HEK293 (cell line): Measurements from ENCODE around the gene MTHFD1.
A peak's percentile ranks its signal among the peaks of the same experiment; 100 is the strongest.

Source experiments
- CTCF ChIA-PET: fragments of 350-600 bp; formaldehyde crosslinking; extraction: SDS; loops from one replicate; lab custom pipeline; 2021; ENCODE audit warnings: antibody characterized with exemption; lab: Yijun Ruan, JAX
- POLR2A ChIA-PET: fragments of 300-600 bp; formaldehyde crosslinking; extraction: SDS; loops from one replicate; lab custom pipeline; 2020; ENCODE audit warnings: antibody characterized with exemption, inconsistent platforms; lab: Yijun Ruan, JAX
- H3K27ac ChIP-seq: fragments of 200-500 bp; sonication (Bioruptor generic); 2 replicates; pipeline ENCODE4 v1.5.1; 2014; ENCODE audit warnings: low read depth, low read length, control low read depth, inconsistent platforms; ENCODE audit errors: extremely low read depth
- H3K36me3 ChIP-seq, 2 experiments: fragments of 200-500 bp in 1 of 2; sonication (Bioruptor generic) in 1 of 2; 1 replicate in 1 of 2; 2 replicates in 1 of 2; pipeline ENCODE4 v1.5.1; 2014 to 2017; ENCODE audit warnings: inconsistent platforms in 2 of 2, low read length in 2 of 2; ENCODE audit not compliant: control insufficient read depth in 2 of 2, insufficient read depth in 1 of 2
- H3K4me1 ChIP-seq: fragments of 200-500 bp; sonication (Bioruptor generic); 2 replicates; pipeline ENCODE4 v1.5.1; 2014; ENCODE audit warnings: mild to moderate bottlenecking, low read length, inconsistent platforms; ENCODE audit not compliant: control insufficient read depth, insufficient read depth
- H3K4me3 ChIP-seq: 2 replicates; pipeline ENCODE4 v1.5.1; 2011; ENCODE audit warnings: low read depth, mild to moderate bottlenecking, control low read depth, low read length, moderate library complexity
- H3K9me3 ChIP-seq: fragments of 200-500 bp; sonication (Bioruptor generic); 2 replicates; pipeline ENCODE4 v1.5.1; 2014; ENCODE audit warnings: low read depth, low read length, inconsistent platforms; ENCODE audit not compliant: control insufficient read depth, insufficient read depth
- FEZF1 ChIP-seq: fragments of 450-650 bp; formaldehyde crosslinking; IDR thresholded peaks from 2 replicates; pipeline ENCODE4 v1.5.1; 2016; ENCODE audit warnings: missing biosample characterization, missing genetic modification characterization
- KLF9 ChIP-seq: fragments of 450-650 bp; formaldehyde crosslinking; IDR thresholded peaks from 2 replicates; pipeline ENCODE4 v1.5.1; 2016; ENCODE audit warnings: missing biosample characterization, missing genetic modification characterization, low read depth
- OSR2 ChIP-seq: fragments of 450-650 bp; formaldehyde crosslinking; IDR thresholded peaks from 2 replicates; pipeline ENCODE4 v1.5.1; 2016; ENCODE audit warnings: missing biosample characterization, missing genetic modification characterization
- WT1 ChIP-seq: fragments of 450-650 bp; formaldehyde crosslinking; IDR thresholded peaks from 2 replicates; pipeline ENCODE4 v1.5.1; 2016; ENCODE audit warnings: missing biosample characterization, missing genetic modification characterization
- ZBTB48 ChIP-seq: fragments of 450-650 bp; formaldehyde crosslinking; IDR thresholded peaks from 2 replicates; pipeline ENCODE4 v1.5.1; 2016; ENCODE audit warnings: missing biosample characterization, missing genetic modification characterization
- ZIC2 ChIP-seq: fragments of 450-650 bp; formaldehyde crosslinking; IDR thresholded peaks from 2 replicates; pipeline ENCODE4 v1.5.1; 2016; ENCODE audit warnings: missing biosample characterization, missing genetic modification characterization
- ZNF10 ChIP-seq: fragments of 450-650 bp; formaldehyde crosslinking; IDR thresholded peaks from 2 replicates; pipeline ENCODE4 v1.5.1; 2017; ENCODE audit warnings: missing biosample characterization, missing genetic modification characterization
- ZNF140 ChIP-seq: fragments of 450-650 bp; formaldehyde crosslinking; IDR thresholded peaks from 2 replicates; pipeline ENCODE4 v1.5.1; 2016; ENCODE audit warnings: missing biosample characterization, missing genetic modification characterization
- ZNF155 ChIP-seq: fragments of 450-650 bp; formaldehyde crosslinking; IDR thresholded peaks from 2 replicates; pipeline ENCODE4 v1.5.1; 2016; ENCODE audit warnings: missing biosample characterization, missing genetic modification characterization
- ZNF221 ChIP-seq: fragments of 450-650 bp; formaldehyde crosslinking; IDR thresholded peaks from 2 replicates; pipeline ENCODE4 v1.5.1; 2017; ENCODE audit warnings: missing biosample characterization, missing genetic modification characterization, borderline replicate concordance
- ZNF585B ChIP-seq: fragments of 450-650 bp; formaldehyde crosslinking; IDR thresholded peaks from 2 replicates; pipeline ENCODE4 v1.5.1; 2016; ENCODE audit warnings: missing biosample characterization, missing genetic modification characterization
- ZNF701 ChIP-seq: fragments of 450-650 bp; formaldehyde crosslinking; IDR thresholded peaks from 2 replicates; pipeline ENCODE4 v1.5.1; 2016; ENCODE audit warnings: missing biosample characterization, missing genetic modification characterization
- ZNF704 ChIP-seq: fragments of 450-650 bp; formaldehyde crosslinking; IDR thresholded peaks from 2 replicates; pipeline ENCODE4 v1.5.1; 2016; ENCODE audit warnings: missing biosample characterization, missing genetic modification characterization
- ZNF747 ChIP-seq: fragments of 450-650 bp; formaldehyde crosslinking; IDR thresholded peaks from 2 replicates; pipeline ENCODE4 v1.5.1; 2016; ENCODE audit warnings: missing biosample characterization, missing genetic modification characterization
- ZNF830 ChIP-seq: fragments of 450-650 bp; IDR thresholded peaks from 2 replicates; pipeline ENCODE4 v1.5.0; 2018; ENCODE audit warnings: missing biosample characterization, missing genetic modification characterization, low read depth, mild to moderate bottlenecking, moderate library complexity
- TF ChIP-seq, protein P1 (sequence below): fragments of 450-650 bp; formaldehyde crosslinking; IDR thresholded peaks from 2 replicates; pipeline ENCODE4 v1.5.1; 2017; ENCODE audit warnings: missing biosample characterization, missing genetic modification characterization
- TF ChIP-seq, protein P2 (sequence below): fragments of 450-650 bp; formaldehyde crosslinking; IDR thresholded peaks from 2 replicates; pipeline ENCODE4 v1.5.1; 2016; ENCODE audit warnings: missing biosample characterization, missing genetic modification characterization
- TF ChIP-seq, protein P3 (sequence below): fragments of 450-650 bp; formaldehyde crosslinking; IDR thresholded peaks from 2 replicates; pipeline ENCODE4 v1.5.1; 2016; ENCODE audit warnings: missing biosample characterization, missing genetic modification characterization

The MTHFD1 gene

DNA sequence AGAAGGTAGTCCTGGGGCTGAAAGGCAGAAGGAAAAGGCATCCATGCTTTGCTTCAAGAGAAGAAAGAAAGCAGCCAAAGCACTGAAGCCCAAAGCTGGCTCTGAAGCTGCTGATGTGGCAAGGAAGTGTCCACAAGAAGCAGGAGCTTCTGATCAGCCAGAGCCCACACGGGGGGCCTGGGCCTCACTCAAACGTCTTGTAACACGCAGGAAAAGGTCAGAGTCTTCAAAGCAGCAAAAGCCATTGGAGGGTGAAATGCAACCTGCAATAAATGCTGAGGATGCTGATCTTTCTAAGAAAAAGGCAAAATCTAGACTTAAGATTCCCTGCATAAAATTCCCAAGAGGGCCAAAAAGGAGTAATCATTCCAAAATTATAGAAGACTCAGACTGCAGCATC is 80.3 kb downstream of the MTHFD1 start:
- ChIA-PET POLR2A (interaction anchor here (0.6 kb wide), 1 partner anchor 191 kb away, joined by 3 read pairs; no protein-coding TSS in a partner anchor), CTCF (interaction anchor here (1.0 kb wide), 1 partner anchor 125 kb away, joined by 4 read pairs; no protein-coding TSS in a partner anchor)
- Histone ChIP-seq H3K4me1 (peaks cover 12% of the 10 kb centered on the region; the same call in 1 of the 2 replicates), H3K36me3 (no peaks in the 10 kb centered on the region; a peak in 1 of 3 replicates), H3K27ac (no peak overlapping the region), H3K9me3 (no peaks in the 10 kb centered on the region), H3K4me3 (no peak overlapping the region)
- TF ChIP-seq ZNF701 (tag by site-specific recombination) (no peak), ZNF585B (tag by site-specific recombination) (no peak), KLF9 (tag by site-specific recombination) (no peak), ZNF221 (tag by site-specific recombination) (no peak), ZNF704 (tag by site-specific recombination) (no peak), ZNF140 (no peak), ZNF10 (no peak), ZNF830 (tag by site-specific recombination) (no peak), ZNF155 (tag by site-specific recombination) (no peak)
- TF ChIP-seq, protein P1, sequence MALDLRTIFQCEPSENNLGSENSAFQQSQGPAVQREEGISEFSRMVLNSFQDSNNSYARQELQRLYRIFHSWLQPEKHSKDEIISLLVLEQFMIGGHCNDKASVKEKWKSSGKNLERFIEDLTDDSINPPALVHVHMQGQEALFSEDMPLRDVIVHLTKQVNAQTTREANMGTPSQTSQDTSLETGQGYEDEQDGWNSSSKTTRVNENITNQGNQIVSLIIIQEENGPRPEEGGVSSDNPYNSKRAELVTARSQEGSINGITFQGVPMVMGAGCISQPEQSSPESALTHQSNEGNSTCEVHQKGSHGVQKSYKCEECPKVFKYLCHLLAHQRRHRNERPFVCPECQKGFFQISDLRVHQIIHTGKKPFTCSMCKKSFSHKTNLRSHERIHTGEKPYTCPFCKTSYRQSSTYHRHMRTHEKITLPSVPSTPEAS, result no peak
- TF ChIP-seq, protein P2, sequence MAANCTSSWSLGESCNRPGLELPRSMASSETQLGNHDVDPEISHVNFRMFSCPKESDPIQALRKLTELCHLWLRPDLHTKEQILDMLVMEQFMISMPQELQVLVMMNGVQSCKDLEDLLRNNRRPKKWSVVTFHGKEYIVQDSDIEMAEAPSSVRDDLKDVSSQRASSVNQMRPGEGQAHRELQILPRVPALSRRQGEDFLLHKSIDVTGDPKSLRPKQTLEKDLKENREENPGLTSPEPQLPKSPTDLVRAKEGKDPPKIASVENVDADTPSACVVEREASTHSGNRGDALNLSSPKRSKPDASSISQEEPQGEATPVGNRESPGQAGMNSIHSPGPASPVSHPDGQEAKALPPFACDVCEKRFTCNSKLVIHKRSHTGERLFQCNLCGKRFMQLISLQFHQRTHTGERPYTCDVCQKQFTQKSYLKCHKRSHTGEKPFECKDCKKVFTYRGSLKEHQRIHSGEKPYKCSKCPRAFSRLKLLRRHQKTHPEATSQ (tag by site-specific recombination), result no peak

- Histone ChIP-seq H3K27ac (no peak overlapping the region), H3K4me3 (no peak overlapping the region), H3K9me3 (no peaks in the 10 kb centered on the region), H3K36me3 (no peaks in the 10 kb centered on the region), H3K4me1 (peaks cover 11% of the 10 kb centered on the region; the same call in 1 of the 2 replicates)
- ChIA-PET POLR2A (interaction anchor here (1.1 kb wide), 1 partner anchor 31 kb away, joined by 3 read pairs; the partner anchor contains the start of gene ZBTB1), CTCF (interaction anchor here (0.6 kb wide), 1 partner anchor 437 kb away, joined by 5 read pairs; no protein-coding TSS in a partner anchor)
- TF ChIP-seq OSR2 (tag by site-specific recombination), result peak; percentile 27; the same call in 1 of the 2 replicates
- 0 out of 2 replicates have a peak, but pooled peaks have one; percentile 19 for TF ChIP-seq FEZF1 (tag by site-specific recombination)
- TF ChIP-seq ZNF747 (tag by site-specific recombination), result no peak
- TF ChIP-seq, protein P3, sequence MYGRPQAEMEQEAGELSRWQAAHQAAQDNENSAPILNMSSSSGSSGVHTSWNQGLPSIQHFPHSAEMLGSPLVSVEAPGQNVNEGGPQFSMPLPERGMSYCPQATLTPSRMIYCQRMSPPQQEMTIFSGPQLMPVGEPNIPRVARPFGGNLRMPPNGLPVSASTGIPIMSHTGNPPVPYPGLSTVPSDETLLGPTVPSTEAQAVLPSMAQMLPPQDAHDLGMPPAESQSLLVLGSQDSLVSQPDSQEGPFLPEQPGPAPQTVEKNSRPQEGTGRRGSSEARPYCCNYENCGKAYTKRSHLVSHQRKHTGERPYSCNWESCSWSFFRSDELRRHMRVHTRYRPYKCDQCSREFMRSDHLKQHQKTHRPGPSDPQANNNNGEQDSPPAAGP (tag by site-specific recombination), result no peak
- peak; percentile 48 for TF ChIP-seq ZIC2 (tag by site-specific recombination)
- TF ChIP-seq ZBTB48 (tag by site-specific recombination), result 0 out of 2 replicates have a peak, but pooled peaks have one; percentile 18
- TF ChIP-seq WT1, result peak; percentile 61; the same call in 1 of the 2 replicates
Observed at GRCh38 chr14:64474041-64474440, 85.9 kb downstream of the MTHFD1 start.
